Measurements from ENCODE around the gene PDIK1L. TPM values are rescaled to one million over a fixed set of nuclear protein-coding genes. Genes with fewer than 3 reads are reported as not detected.
A peak's percentile ranks its signal among the peaks of the same experiment; 100 is the strongest.

The PDIK1L gene
- total and polyA plus RNA-seq, 9 of the 15 experiments (the other 6 are each of a cell fraction or from before 2014, with no cell fraction given) = 12.8 to 30.2 (median 21.5) TPM

- TF ChIP-seq CHD7 (IDR thresholded peaks at IDR 0.05; ENCODE audit: low read depth, low read length) (no peak), ZNF507 (tag; conservative IDR thresholded peaks at IDR 0.05) (no peak), ZNF785 (CRISPR knock-in tag; IDR thresholded peaks at IDR 0.05) (no peak), ZNF512 (tag; IDR thresholded peaks at IDR 0.05) (no peak), SMC3 (conservative IDR thresholded peaks at IDR 0.05; ENCODE audit: insufficient read depth, low read depth, low read length) (no peak), POLR2G (IDR thresholded peaks at IDR 0.05; ENCODE audit: low read depth, low read length) (no peak), MTA3 (IDR thresholded peaks at IDR 0.05; ENCODE audit: borderline replicate concordance) (0 out of 2 replicates have a peak, but pooled peaks have one; percentile 24), SIX5 (IDR thresholded peaks at IDR 0.05; ENCODE audit: borderline replicate concordance in 1 of 2, insufficient read depth in 1 of 2, low read depth in 1 of 2, low read length in 2 of 2) (no peak), ZNF140 (CRISPR knock-in tag; IDR thresholded peaks at IDR 0.05) (no peak), RHOXF2B (CRISPR knock-in tag; conservative IDR thresholded peaks at IDR 0.05) (no peak), BRF1 (IDR thresholded peaks at IDR 0.05; ENCODE audit: borderline replicate concordance, extremely low read depth, insufficient read length) (no peak), ARID1B (IDR thresholded peaks at IDR 0.05) (0 out of 2 replicates have a peak, but pooled peaks have one; percentile 19), ZBTB33 (CRISPR knock-in tag; IDR thresholded peaks at IDR 0.05) (peak; percentile 96)
These were observed 30.5 kb downstream of the PDIK1L start (continued) for GRCh38 chr1:26142159-26142558.
